K562 (cell line): Measurements from ENCODE around the gene GABRR2. TPM values are rescaled to one million over a fixed set of nuclear protein-coding genes. Genes with fewer than 3 reads are reported as not detected.

Experiments used
- BCOR ChIP-seq: fragments of 450-650 bp; IDR thresholded peaks from 2 replicates; pipeline ENCODE4 v1.6.1; 2016
- CREBBP ChIP-seq: IDR thresholded peaks from one replicate; pipeline ENCODE4 v1.6.1; 2012; ENCODE audit warnings: low read depth, mild to moderate bottlenecking, control low read depth, inconsistent platforms, low read length
- ELF4 ChIP-seq: fragments of 450-650 bp; formaldehyde crosslinking; IDR thresholded peaks from 2 replicates; pipeline ENCODE4 v1.4.0; 2022; ENCODE audit warnings: missing genetic modification characterization
- L3MBTL2 ChIP-seq: fragments of 450-650 bp; IDR thresholded peaks from 2 replicates; pipeline ENCODE4 v1.6.1; 2016; ENCODE audit warnings: mild to moderate bottlenecking, moderate library complexity
- NKRF ChIP-seq: fragments of 450-650 bp; IDR thresholded peaks from 2 replicates; pipeline ENCODE4 v1.6.1; 2016; ENCODE audit warnings: borderline replicate concordance
- NR2C1 ChIP-seq, 2 experiments: fragments of 450-650 bp; IDR thresholded peaks; 2 replicates each; pipeline ENCODE4 v1.6.1; 2017; ENCODE audit warnings: mild to moderate bottlenecking in 2 of 2, antibody characterized with exemption in 1 of 2, inconsistent platforms in 1 of 2, missing compliant biosample characterization in 1 of 2, missing genetic modification characterization in 1 of 2
- RAD21 ChIP-seq, 2 experiments: fragments of 250-450 bp in 1 of 2; fragments of 450-650 bp in 1 of 2; sonication (Bioruptor Pico) in 1 of 2; formaldehyde crosslinking in 1 of 2; IDR thresholded peaks in 1 of 2; conservative IDR thresholded peaks in 1 of 2; 2 replicates each; pipeline versions ENCODE4 v1.4.0 to v1.8.0; 2020 to 2022; ENCODE audit warnings: mild to moderate bottlenecking in 2 of 2, moderate library complexity in 1 of 2
- SETDB1 ChIP-seq: IDR thresholded peaks from one replicate; pipeline ENCODE4 v1.6.1; 2012; ENCODE audit warnings: low read length, control low read depth, inconsistent platforms
- TSC22D4 ChIP-seq: fragments of 450-650 bp; IDR thresholded peaks from 2 replicates; pipeline ENCODE4 v1.6.1; 2016; ENCODE audit warnings: missing genetic modification characterization, missing biosample characterization, control low read depth
- ZNF133 ChIP-seq: fragments of 250-450 bp; sonication (Bioruptor Pico); IDR thresholded peaks from 2 replicates; pipeline ENCODE4 v1.4.0; 2020; ENCODE audit warnings: mild to moderate bottlenecking
- polyA plus RNA-seq, 8 experiments: library from polyadenylated mRNA; depleted of rRNA in 4 of 8; stranded (reverse) in 5 of 8; unstranded in 3 of 8; fragments of >200 nt; fragmentation: Nextera tagmentation in 2 of 8; fragmentation: Illumina TruSeq in 1 of 8; extraction: Ambion mirVana in 2 of 8; extraction: Trizol in 1 of 8; gene quantifications; 2 replicates each; pipeline versions ENCODE4 v1.2.1 to v1.2.3, GENCODE V29; 2011 to 2014; ENCODE audit warnings: inconsistent platforms in 1 of 8, missing spikeins in 1 of 8
- total RNA-seq, 7 experiments: library from RNA; depleted of rRNA in 6 of 7; stranded (reverse); fragments of >200 nt in 6 of 7; fragmentation: Illumina TruSeq in 2 of 7; extraction: Trizol in 2 of 7; gene quantifications; 2 replicates each; pipeline versions ENCODE4 v1.2.1 to v1.2.3, GENCODE V29; 2011 to 2021; ENCODE audit warnings: low replicate concordance in 1 of 7
- TF ChIP-seq, protein P1 (sequence below): sonication (generic); formaldehyde crosslinking; IDR thresholded peaks from 2 replicates; pipeline ENCODE4 v1.9.0; 2022; ENCODE audit warnings: mild to moderate bottlenecking, missing genetic modification reagents
- TF ChIP-seq, protein P2 (sequence below), 2 experiments: fragments of 450-650 bp in 1 of 2; sonication (generic) in 1 of 2; formaldehyde crosslinking in 1 of 2; IDR thresholded peaks; 2 replicates each; pipeline versions ENCODE4 v1.7.1 to v1.9.0; 2016 to 2022; ENCODE audit warnings: inconsistent platforms in 1 of 2, mild to moderate bottlenecking in 1 of 2, missing genetic modification reagents in 1 of 2
- TF ChIP-seq, protein P3 (sequence below): sonication (generic); formaldehyde crosslinking; IDR thresholded peaks from 2 replicates; pipeline ENCODE4 v1.8.0; 2022; ENCODE audit warnings: missing genetic modification reagents, mild to moderate bottlenecking, borderline replicate concordance
- TF ChIP-seq, protein P4 (sequence below): sonication (generic); formaldehyde crosslinking; IDR thresholded peaks from 2 replicates; pipeline ENCODE4 v1.8.0; 2022; ENCODE audit warnings: mild to moderate bottlenecking, missing genetic modification reagents

The GABRR2 gene
- total and polyA plus RNA-seq, 9 of the 15 experiments (the other 6 are each of a cell fraction or from before 2014, with no cell fraction given), result 0.09 to 0.13 (median 0.10) TPM; not detected in 6

- TF ChIP-seq, protein P1, sequence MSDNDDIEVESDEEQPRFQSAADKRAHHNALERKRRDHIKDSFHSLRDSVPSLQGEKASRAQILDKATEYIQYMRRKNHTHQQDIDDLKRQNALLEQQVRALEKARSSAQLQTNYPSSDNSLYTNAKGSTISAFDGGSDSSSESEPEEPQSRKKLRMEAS (CRISPR knock-in tag), result no peak
- TF ChIP-seq, protein P2, sequence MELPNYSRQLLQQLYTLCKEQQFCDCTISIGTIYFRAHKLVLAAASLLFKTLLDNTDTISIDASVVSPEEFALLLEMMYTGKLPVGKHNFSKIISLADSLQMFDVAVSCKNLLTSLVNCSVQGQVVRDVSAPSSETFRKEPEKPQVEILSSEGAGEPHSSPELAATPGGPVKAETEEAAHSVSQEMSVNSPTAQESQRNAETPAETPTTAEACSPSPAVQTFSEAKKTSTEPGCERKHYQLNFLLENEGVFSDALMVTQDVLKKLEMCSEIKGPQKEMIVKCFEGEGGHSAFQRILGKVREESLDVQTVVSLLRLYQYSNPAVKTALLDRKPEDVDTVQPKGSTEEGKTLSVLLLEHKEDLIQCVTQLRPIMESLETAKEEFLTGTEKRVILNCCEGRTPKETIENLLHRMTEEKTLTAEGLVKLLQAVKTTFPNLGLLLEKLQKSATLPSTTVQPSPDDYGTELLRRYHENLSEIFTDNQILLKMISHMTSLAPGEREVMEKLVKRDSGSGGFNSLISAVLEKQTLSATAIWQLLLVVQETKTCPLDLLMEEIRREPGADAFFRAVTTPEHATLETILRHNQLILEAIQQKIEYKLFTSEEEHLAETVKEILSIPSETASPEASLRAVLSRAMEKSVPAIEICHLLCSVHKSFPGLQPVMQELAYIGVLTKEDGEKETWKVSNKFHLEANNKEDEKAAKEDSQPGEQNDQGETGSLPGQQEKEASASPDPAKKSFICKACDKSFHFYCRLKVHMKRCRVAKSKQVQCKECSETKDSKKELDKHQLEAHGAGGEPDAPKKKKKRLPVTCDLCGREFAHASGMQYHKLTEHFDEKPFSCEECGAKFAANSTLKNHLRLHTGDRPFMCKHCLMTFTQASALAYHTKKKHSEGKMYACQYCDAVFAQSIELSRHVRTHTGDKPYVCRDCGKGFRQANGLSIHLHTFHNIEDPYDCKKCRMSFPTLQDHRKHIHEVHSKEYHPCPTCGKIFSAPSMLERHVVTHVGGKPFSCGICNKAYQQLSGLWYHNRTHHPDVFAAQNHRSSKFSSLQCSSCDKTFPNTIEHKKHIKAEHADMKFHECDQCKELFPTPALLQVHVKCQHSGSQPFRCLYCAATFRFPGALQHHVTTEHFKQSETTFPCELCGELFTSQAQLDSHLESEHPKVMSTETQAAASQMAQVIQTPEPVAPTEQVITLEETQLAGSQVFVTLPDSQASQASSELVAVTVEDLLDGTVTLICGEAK (IDR thresholded peaks at IDR 0.05), result peak; percentile 42; the same call in 1 of the 2 replicates
- TF ChIP-seq, protein P2 (CRISPR knock-in tag; IDR thresholded peaks at IDR 0.05), result no peak
- TF ChIP-seq NR2C1 (IDR thresholded peaks at IDR 0.05) (no peak), NR2C1 (tag; IDR thresholded peaks at IDR 0.05) (no peak), CREBBP (no peak), ELF4 (CRISPR knock-in tag) (no peak), BCOR (peak; percentile 81), NKRF (no peak), L3MBTL2 (peak; percentile 9; the same call in 1 of the 2 replicates), RAD21 (CRISPR knock-in tag; conservative IDR thresholded peaks at IDR 0.05 in 1 of 2, IDR thresholded peaks at IDR 0.05 in 1 of 2) (no peak), ZNF133 (CRISPR knock-in tag) (no peak), TSC22D4 (tag) (no peak), SETDB1 (no peak)
- TF ChIP-seq, protein P3, sequence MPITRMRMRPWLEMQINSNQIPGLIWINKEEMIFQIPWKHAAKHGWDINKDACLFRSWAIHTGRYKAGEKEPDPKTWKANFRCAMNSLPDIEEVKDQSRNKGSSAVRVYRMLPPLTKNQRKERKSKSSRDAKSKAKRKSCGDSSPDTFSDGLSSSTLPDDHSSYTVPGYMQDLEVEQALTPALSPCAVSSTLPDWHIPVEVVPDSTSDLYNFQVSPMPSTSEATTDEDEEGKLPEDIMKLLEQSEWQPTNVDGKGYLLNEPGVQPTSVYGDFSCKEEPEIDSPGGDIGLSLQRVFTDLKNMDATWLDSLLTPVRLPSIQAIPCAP (CRISPR knock-in tag), result no peak
- TF ChIP-seq, protein P4, sequence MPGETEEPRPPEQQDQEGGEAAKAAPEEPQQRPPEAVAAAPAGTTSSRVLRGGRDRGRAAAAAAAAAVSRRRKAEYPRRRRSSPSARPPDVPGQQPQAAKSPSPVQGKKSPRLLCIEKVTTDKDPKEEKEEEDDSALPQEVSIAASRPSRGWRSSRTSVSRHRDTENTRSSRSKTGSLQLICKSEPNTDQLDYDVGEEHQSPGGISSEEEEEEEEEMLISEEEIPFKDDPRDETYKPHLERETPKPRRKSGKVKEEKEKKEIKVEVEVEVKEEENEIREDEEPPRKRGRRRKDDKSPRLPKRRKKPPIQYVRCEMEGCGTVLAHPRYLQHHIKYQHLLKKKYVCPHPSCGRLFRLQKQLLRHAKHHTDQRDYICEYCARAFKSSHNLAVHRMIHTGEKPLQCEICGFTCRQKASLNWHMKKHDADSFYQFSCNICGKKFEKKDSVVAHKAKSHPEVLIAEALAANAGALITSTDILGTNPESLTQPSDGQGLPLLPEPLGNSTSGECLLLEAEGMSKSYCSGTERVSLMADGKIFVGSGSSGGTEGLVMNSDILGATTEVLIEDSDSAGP (CRISPR knock-in tag), result no peak
These were observed 38.0 kb upstream of the GABRR2 start (continued) for GRCh38 chr6:89353118-89353556.
